ENCODE measurements around the gene REEP5. TPM values are rescaled to one million over a fixed set of nuclear protein-coding genes. Genes with fewer than 3 reads are reported as not detected.

Gene REEP5
- total and polyA plus RNA-seq, 2 of the 13 experiments (the other 11 are each of a cell fraction or from before 2014, with no cell fraction given), result 49.4 to 239 TPM

- WGBS (ENCODE audit: low lambda C conversion rate), result 35% methylated on average over 3 of the region's 3 CpGs
- no peak for ATAC-seq
- Histone ChIP-seq H3K27me3 (ENCODE audit: control insufficient read depth in 1 of 2, insufficient read depth in 2 of 2, low read length in 2 of 2) (no peaks in the 10 kb centered on the region), H3K4me3 (replicated peaks in 1 of 3; ENCODE audit: insufficient read depth in 1 of 3, low read depth in 2 of 3, low read length in 3 of 3) (no peak overlapping the region), H4K20me1 (ENCODE audit: insufficient read depth, low read length) (no peaks in the 10 kb centered on the region), H2AFZ (ENCODE audit: low read length) (no peak overlapping the region), H3K9me3 (ENCODE audit: low read length) (no peaks in the 10 kb centered on the region), H3K79me2 (ENCODE audit: insufficient read depth, low read length) (no peaks in the 10 kb centered on the region), H3K4me2 (ENCODE audit: low read depth, low read length) (no peak overlapping the region), H3K4me1 (ENCODE audit: insufficient read depth, low read length) (peaks cover 60% of the 10 kb centered on the region), H3K9ac (ENCODE audit: insufficient read depth, low read depth, low read length) (no peak overlapping the region), H3K27ac (ENCODE audit: extremely low read length, insufficient read depth, low read length) (no peak overlapping the region), H3K36me3 (replicated peaks in 1 of 2; ENCODE audit: control insufficient read depth in 1 of 2, insufficient read depth in 2 of 2, low read length in 2 of 2) (no peaks in the 10 kb centered on the region)
- in situ Hi-C loops (cut with HindIII; ENCODE audit: extremely low pct_ligation_motif_present, low pct_unique_long_range_greater_than_20kb), result no loop called here
- ChIA-PET CTCF (ENCODE audit: low intra/inter-chr PET ratio, low total read pairs) (no interaction called here), POLR2A (interaction anchor here (1.6 kb wide), 1 partner anchor 20 kb away, joined by 5 read pairs; the partner anchor contains the start of gene DCP2)
- no peak for DNase-seq (ENCODE audit: low spot score)
- BruUV-seq (replicated peaks), result no TSS peak
- FAIRE-seq, result no peak
- intact Hi-C loops (cut with micrococcal nuclease; ENCODE audit: unreplicated experiment), result no loop called here
- TF ChIP-seq KDM5A (IDR thresholded peaks at IDR 0.05; ENCODE audit: borderline replicate concordance, low read length) (no peak), PHF21A (CRISPR knock-in tag; IDR thresholded peaks at IDR 0.05) (no peak), CBX1 (IDR thresholded peaks at IDR 0.05; ENCODE audit: low read depth) (no peak), CTCF (CRISPR knock-in tag; IDR thresholded peaks at IDR 0.05) (no peak), SRSF4 (IDR thresholded peaks at IDR 0.05; ENCODE audit: low read depth, low read length, poor library complexity, severe bottlenecking) (no peak), CBX2 (IDR thresholded peaks at IDR 0.05; ENCODE audit: low read depth, low read length) (no peak), CBX2 (CRISPR knock-in tag; IDR thresholded peaks at IDR 0.05; ENCODE audit: low read depth) (no peak), SP4 (CRISPR knock-in tag; IDR thresholded peaks at IDR 0.05) (no peak), ZNF788 (CRISPR knock-in tag; IDR thresholded peaks at IDR 0.05; ENCODE audit: borderline replicate concordance) (no peak), REPIN1 (CRISPR knock-in tag; IDR thresholded peaks at IDR 0.05; ENCODE audit: borderline replicate concordance, low read depth) (no peak), ZC3H4 (CRISPR knock-in tag; IDR thresholded peaks at IDR 0.05; ENCODE audit: borderline replicate concordance) (no peak), AHDC1 (CRISPR knock-in tag; IDR thresholded peaks at IDR 0.05; ENCODE audit: borderline replicate concordance) (no peak), ZMYM3 (CRISPR knock-in tag; IDR thresholded peaks at IDR 0.05) (no peak), ZNF326 (CRISPR knock-in tag; IDR thresholded peaks at IDR 0.05; ENCODE audit: borderline replicate concordance) (no peak), ZNF510 (CRISPR knock-in tag; IDR thresholded peaks at IDR 0.05; ENCODE audit: low read depth) (no peak), ZNF468 (CRISPR knock-in tag; IDR thresholded peaks at IDR 0.05) (no peak), ZNF484 (CRISPR knock-in tag; IDR thresholded peaks at IDR 0.05; ENCODE audit: borderline replicate concordance, low read depth) (no peak), MED13 (CRISPR knock-in tag; IDR thresholded peaks at IDR 0.05) (no peak)
- TF ChIP-seq, protein P1, sequence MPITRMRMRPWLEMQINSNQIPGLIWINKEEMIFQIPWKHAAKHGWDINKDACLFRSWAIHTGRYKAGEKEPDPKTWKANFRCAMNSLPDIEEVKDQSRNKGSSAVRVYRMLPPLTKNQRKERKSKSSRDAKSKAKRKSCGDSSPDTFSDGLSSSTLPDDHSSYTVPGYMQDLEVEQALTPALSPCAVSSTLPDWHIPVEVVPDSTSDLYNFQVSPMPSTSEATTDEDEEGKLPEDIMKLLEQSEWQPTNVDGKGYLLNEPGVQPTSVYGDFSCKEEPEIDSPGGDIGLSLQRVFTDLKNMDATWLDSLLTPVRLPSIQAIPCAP (CRISPR knock-in tag; IDR thresholded peaks at IDR 0.05; ENCODE audit: low read depth), result no peak
Measured at GRCh38 chr5:112956606-112957005, 34.6 kb upstream of the REEP5 start.
